Measurements from ENCODE around the gene EFNA3. TPM values are rescaled to one million over a fixed set of nuclear protein-coding genes. Genes with fewer than 3 reads are reported as not detected.

EFNA3 gene
- total RNA-seq, 1 donor from 2014 or later = 6.0 TPM

DNA sequence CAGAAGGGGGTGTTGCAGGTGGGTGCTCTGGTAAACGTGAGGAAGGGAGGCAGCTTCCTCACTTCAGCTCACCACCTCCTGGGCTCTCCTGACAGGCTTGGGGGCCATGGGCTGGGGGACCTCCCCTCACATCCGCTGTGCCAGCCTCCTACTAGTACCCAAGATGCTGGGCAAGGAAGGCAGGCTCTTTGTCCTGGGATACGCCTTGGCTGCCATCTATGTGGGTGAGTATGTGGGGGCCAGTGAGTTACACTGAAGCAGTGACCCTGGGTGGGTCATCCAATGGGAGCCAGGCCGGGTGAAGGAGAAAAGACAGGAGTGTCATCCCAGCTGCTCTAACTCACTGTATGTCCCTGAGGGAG, 39.3 kb upstream of the EFNA3 start:
- H3K27ac Mint-ChIP-seq = no peak overlapping the region
- peaks cover 8% of the 10 kb centered on the region for H3K27me3 Mint-ChIP-seq (ENCODE audit: low read depth)
- H3K4me3 Mint-ChIP-seq (ENCODE audit: low read depth) = no peak overlapping the region
- H3K9me3 Mint-ChIP-seq = no peaks in the 10 kb centered on the region
- DNase-seq (ENCODE audit: low spot score) = no peak
- intact Hi-C loops (cut with micrococcal nuclease) = no loop called here
- peaks cover 3% of the 10 kb centered on the region for H3K4me1 Mint-ChIP-seq (ENCODE audit: low read depth)
- H3K36me3 Mint-ChIP-seq (ENCODE audit: low read depth) = no peaks in the 10 kb centered on the region

DNA sequence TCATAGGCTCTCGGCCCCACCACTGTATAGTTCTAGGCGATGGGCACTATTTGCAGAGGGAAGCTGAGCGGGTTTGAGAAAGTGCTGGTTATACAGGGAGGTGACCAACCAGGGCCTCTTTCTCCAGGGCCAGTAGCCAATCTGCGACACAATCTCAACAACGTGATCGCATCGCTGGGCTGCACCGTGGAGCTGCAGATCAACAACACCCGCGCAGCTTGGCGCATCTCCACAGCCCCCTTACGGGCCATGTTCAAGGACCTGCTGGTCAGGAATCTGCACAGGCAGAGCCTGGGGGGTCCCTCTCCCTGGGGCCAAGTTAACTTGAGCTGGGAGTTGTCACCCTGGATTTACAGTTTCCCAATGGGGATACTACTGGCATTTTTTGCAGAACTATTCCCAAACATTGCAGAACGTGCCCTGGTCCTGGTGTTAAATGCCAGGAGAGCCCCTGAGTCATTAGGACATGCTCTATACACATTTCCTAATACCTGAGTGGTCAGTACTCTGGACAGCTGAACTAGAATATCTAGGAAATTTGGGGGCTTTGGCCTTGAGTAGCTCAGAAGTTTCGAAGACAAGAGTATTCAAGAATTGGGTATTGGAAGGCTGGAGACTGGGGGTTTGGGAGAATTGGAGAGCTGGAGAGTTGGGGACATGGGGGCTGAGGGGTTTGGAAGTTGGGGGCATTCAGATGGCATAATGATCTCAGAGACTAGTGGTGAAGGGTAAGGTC, 38.1 kb upstream of the EFNA3 start:
- Mint-ChIP-seq H3K36me3 (ENCODE audit: low read depth) (no peaks in the 10 kb centered on the region), H3K27ac (no peak overlapping the region), H3K27me3 (ENCODE audit: low read depth) (peaks cover 7% of the 10 kb centered on the region), H3K9me3 (no peaks in the 10 kb centered on the region), H3K4me1 (ENCODE audit: low read depth) (peaks cover 14% of the 10 kb centered on the region), H3K4me3 (ENCODE audit: low read depth) (no peak overlapping the region)
- intact Hi-C loops (cut with micrococcal nuclease) = no loop called here
- DNase-seq (ENCODE audit: low spot score) = no peak

DNA sequence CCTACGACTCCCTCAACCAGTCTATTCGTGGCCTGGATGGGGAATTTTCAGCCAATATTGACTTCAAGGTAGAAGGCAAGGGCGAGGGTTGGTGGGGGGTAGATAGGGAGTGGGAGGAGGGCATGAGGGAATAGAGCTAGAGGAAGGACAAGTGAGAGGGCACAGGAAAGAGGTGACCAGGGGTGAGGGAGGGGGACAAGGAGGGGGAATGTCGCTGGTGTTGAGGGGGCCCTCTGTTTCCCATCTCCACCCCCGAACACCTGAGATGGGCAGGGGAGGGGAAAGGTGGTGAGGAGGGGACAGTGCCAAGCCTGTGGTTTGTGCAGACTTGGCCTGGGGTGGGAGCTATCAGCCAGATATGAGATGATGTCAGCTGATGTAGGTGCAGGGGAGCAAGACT, 35.8 kb upstream of the EFNA3 start:
- no peak overlapping the region for H3K4me3 Mint-ChIP-seq (ENCODE audit: low read depth)
- intact Hi-C loops (cut with micrococcal nuclease) = no loop called here

DNA sequence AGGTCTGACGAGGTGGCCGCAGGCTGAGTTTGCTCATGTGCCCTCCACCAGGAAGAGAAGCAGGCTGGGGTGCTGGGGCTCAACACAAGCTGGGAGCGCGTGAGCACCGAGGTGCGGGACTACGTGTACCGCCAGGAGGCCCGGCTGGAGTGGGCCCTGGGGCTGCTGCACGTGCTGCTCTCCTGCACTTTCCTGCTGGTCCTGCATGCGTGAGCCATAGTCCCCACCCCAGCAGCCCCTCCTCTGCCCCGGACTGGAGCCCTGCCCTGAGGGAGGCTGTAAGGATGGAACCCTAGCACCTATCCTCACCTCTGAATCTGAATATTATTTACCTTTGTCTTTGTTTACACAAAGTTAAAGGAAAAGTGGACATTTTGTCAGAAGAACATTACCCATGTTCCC, 35.3 kb upstream of the EFNA3 start:
- H3K27me3 Mint-ChIP-seq (ENCODE audit: low read depth) = peaks cover 2% of the 10 kb centered on the region
- no peaks in the 10 kb centered on the region for H3K36me3 Mint-ChIP-seq (ENCODE audit: low read depth)
- intact Hi-C loops (cut with micrococcal nuclease) = no loop called here
- H3K27ac Mint-ChIP-seq = no peak overlapping the region
- no peaks in the 10 kb centered on the region for H3K9me3 Mint-ChIP-seq
- H3K4me1 Mint-ChIP-seq (ENCODE audit: low read depth) = peaks cover 15% of the 10 kb centered on the region
- H3K4me3 Mint-ChIP-seq (ENCODE audit: low read depth) = no peak overlapping the region
- no peak for DNase-seq (ENCODE audit: low spot score)

More for the DNA sequence above, 35.8 kb upstream of the EFNA3 start:
- Mint-ChIP-seq H3K27me3 (ENCODE audit: low read depth) (peaks cover 6% of the 10 kb centered on the region), H3K9me3 (no peaks in the 10 kb centered on the region), H3K27ac (no peak overlapping the region), H3K4me1 (ENCODE audit: low read depth) (peaks cover 15% of the 10 kb centered on the region), H3K36me3 (ENCODE audit: low read depth) (no peaks in the 10 kb centered on the region)
- no peak for DNase-seq (ENCODE audit: low spot score)

DNA sequence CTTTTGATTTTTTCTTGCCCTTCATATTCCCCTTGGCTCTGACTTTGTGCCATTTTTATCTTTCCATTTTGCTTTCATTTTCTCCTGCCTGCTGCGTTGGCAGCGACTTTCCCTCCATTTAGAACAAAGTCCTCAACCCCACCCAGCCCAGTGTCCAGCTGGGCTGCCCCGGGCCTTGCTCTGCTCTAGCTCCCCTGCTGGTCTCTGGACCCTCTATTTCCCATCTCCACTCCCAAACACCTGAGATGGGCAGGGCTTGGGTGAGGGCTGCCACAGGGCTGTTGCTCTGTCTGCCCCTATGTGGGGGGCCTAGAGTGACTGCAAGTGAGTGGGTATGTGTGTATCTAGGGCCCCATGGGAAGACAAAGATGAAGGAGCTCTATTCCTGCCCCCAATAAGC, 34.8 kb upstream of the EFNA3 start:
- no peaks in the 10 kb centered on the region for H3K27me3 Mint-ChIP-seq (ENCODE audit: low read depth)
- intact Hi-C loops (cut with micrococcal nuclease) = loop anchor here (2.0 kb wide), 1 partner anchor 17 kb away; no protein-coding TSS in a partner anchor
- H3K4me3 Mint-ChIP-seq (ENCODE audit: low read depth) = no peak overlapping the region
- H3K9me3 Mint-ChIP-seq = no peaks in the 10 kb centered on the region
- no peaks in the 10 kb centered on the region for H3K36me3 Mint-ChIP-seq (ENCODE audit: low read depth)
- peaks cover 15% of the 10 kb centered on the region for H3K4me1 Mint-ChIP-seq (ENCODE audit: low read depth)
- H3K27ac Mint-ChIP-seq = no peak overlapping the region
- no peak for DNase-seq (ENCODE audit: low spot score)

DNA sequence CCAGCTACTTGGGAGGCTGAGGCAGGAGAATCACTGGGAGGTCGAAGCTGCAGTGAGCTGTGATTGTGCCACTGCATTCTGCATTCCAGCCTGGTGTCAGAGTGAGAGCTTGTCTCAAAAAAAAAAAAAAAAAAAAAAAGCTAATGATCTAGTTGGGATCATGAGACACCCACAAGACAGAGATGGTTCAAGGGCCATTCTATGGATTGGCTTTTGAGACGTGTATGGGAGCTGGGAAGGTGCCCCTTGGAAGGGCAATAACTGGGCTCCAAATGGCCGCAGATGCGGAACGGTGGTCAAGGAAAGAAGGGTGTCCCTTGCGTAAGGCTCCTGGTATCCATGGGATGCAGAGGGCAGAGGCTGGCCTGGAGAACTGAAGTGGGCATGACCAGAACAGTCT, 34.3 kb upstream of the EFNA3 start:
- Mint-ChIP-seq H3K36me3 (ENCODE audit: low read depth) (no peaks in the 10 kb centered on the region), H3K4me1 (ENCODE audit: low read depth) (peaks cover 12% of the 10 kb centered on the region), H3K27ac (no peak overlapping the region), H3K9me3 (no peaks in the 10 kb centered on the region), H3K4me3 (ENCODE audit: low read depth) (no peak overlapping the region), H3K27me3 (ENCODE audit: low read depth) (no peaks in the 10 kb centered on the region)
- intact Hi-C loops (cut with micrococcal nuclease) = loop anchor here (2.0 kb wide), 1 partner anchor 16 kb away; no protein-coding TSS in a partner anchor
- no peak for DNase-seq (ENCODE audit: low spot score)

DNA sequence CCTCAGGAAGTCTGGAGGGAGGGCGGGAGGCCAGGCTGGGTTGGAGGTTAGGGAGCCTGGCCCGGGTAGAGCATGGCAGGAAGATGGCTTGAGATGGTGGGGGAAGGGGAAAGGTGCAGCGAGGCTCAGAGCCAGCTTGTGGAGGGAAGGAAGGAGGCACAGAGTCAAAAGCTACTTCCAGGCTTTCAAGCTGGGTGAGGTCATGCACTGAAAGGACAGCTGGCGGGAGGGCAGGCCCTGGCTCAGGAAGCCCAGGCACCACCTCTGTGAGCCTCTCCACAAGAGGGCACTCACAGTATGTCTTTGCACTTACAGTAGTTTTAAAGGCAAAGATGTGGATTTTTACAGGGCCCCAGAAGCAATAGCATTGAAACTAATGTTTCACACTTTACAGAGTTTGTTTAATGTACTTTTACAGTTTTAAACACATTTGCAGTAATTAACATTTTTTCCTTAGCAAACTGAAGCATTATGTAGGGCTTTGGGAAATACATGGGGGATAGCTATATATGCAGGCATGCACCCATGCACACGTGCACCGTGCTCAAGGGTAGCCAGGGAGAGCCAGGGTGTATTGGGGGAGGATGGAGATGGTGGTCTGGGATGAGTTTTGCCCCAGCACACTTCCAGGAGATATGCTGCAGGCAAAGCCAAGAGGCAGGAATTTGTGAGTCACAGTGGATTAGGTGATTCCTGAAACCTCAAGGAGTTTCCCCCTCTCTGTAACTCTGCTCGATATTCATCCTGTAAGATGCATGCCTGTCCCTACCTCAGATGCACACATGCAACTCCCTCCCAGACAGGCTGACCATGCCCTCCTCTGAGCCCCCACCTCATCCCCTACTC, 33.6 kb upstream of the EFNA3 start:
- H3K4me3 Mint-ChIP-seq (ENCODE audit: low read depth) = no peak overlapping the region
- H3K9me3 Mint-ChIP-seq = no peaks in the 10 kb centered on the region
- no peaks in the 10 kb centered on the region for H3K27me3 Mint-ChIP-seq (ENCODE audit: low read depth)
- peaks cover 17% of the 10 kb centered on the region for H3K4me1 Mint-ChIP-seq (ENCODE audit: low read depth)
- intact Hi-C loops (cut with micrococcal nuclease) = loop anchor here (2.0 kb wide), 1 partner anchor 16 kb away; no protein-coding TSS in a partner anchor
- H3K27ac Mint-ChIP-seq = peak overlapping the region; percentile 44
- H3K36me3 Mint-ChIP-seq (ENCODE audit: low read depth) = no peaks in the 10 kb centered on the region
- peak; percentile 51 for DNase-seq (ENCODE audit: low spot score)

DNA sequence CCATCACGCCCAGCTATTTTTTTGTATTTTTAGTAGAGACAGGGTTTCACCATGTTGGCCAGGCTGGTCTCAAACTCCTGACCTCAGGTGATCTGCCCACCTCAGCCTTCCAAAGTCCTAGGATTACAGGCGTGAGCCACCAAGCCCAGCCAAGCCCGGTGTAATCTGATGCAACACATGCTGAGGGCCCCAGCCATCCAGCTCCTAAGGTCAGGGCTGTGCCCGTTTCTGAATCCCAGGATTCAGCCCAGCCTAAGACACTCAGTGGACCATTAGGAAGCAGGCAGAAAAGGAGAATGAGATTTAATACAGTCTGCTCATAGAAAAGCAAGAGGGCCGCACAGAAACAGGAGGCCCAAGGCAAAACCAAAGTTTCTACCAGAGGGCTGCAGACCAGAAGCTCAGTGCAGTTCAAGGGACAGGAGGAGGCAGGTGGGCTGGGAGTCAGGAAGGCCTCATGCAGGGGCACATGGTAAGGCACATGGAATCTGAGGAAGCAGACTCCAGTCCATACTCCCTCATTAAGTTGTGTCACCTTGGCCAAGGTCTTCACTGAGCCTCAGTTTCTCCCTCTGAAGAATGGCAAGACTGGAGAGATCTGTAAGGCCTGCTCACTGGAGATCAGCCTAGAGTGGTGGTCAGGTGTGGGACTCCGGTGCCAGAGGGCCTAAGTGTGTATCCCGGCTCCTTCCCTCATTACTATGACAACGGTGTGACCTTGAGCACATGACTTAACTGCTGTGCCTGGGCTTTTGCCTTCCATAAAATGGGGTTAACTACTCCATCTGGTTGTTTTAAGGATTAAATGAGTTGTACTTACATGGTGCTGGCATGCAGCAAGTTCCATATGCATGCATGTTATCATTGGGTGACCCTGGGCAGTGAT, 29.9 kb upstream of the EFNA3 start:
- Mint-ChIP-seq H3K4me3 (ENCODE audit: low read depth) (no peak overlapping the region), H3K4me1 (ENCODE audit: low read depth) (peaks cover 36% of the 10 kb centered on the region), H3K9me3 (no peaks in the 10 kb centered on the region), H3K27ac (peak overlapping the region; percentile 18), H3K27me3 (ENCODE audit: low read depth) (no peaks in the 10 kb centered on the region), H3K36me3 (ENCODE audit: low read depth) (no peaks in the 10 kb centered on the region)
- intact Hi-C loops (cut with micrococcal nuclease) = no loop called here
- no peak for DNase-seq (ENCODE audit: low spot score)

DNA sequence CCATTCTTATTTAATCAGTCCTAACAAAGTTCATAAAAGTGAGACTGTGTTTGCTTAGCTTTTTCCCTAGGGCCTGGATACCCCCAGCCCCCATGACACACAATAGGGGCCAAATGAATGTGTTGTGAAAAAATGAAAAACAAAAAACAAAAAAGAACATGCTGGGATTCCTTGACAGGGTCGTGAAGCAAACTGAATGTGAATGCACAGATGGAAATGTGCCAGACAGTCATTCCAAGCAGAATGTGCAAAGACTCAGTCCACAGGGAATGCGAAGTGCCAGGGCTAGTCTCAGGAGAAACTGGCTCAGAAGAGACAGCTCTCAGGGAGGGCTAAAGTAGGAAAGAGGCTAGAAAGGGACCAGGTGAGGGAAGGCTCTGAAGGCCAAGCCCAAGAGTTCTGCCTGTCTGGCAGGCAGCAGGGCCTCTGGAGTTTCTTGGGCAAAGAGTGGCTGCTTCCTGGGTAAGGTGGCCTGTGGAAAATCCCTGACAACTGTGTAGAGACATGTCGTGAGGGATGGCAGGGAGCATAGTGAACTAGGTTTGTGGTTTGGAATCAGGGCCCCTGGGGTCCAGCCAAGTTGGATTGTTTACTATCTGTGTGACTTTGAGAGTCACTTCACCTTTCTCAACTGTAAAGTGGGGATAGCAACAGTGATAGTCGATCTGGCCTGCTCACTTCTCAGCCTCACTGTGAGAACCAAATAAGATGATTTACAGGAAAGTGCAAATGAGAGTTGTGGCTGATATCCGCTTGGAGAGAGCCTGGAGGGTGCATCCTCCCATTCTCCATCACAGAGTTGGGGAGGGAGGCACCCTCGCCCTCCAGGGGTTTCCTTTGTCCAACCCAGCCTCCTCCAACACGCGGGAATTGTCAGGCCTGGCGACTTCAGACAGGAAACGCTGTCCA, 28.7 kb upstream of the EFNA3 start:
- Mint-ChIP-seq H3K27me3 (ENCODE audit: low read depth) (no peaks in the 10 kb centered on the region), H3K9me3 (no peaks in the 10 kb centered on the region), H3K27ac (peak overlapping the region; percentile 79), H3K36me3 (ENCODE audit: low read depth) (no peaks in the 10 kb centered on the region), H3K4me3 (ENCODE audit: low read depth) (peak overlapping the region; percentile 84), H3K4me1 (ENCODE audit: low read depth) (peaks cover 30% of the 10 kb centered on the region)
- intact Hi-C loops (cut with micrococcal nuclease) = loop anchor here (1.0 kb wide), 1 partner anchor 13 kb away; the partner anchor contains the start of gene EFNA4
- no peak for DNase-seq (ENCODE audit: low spot score)

DNA sequence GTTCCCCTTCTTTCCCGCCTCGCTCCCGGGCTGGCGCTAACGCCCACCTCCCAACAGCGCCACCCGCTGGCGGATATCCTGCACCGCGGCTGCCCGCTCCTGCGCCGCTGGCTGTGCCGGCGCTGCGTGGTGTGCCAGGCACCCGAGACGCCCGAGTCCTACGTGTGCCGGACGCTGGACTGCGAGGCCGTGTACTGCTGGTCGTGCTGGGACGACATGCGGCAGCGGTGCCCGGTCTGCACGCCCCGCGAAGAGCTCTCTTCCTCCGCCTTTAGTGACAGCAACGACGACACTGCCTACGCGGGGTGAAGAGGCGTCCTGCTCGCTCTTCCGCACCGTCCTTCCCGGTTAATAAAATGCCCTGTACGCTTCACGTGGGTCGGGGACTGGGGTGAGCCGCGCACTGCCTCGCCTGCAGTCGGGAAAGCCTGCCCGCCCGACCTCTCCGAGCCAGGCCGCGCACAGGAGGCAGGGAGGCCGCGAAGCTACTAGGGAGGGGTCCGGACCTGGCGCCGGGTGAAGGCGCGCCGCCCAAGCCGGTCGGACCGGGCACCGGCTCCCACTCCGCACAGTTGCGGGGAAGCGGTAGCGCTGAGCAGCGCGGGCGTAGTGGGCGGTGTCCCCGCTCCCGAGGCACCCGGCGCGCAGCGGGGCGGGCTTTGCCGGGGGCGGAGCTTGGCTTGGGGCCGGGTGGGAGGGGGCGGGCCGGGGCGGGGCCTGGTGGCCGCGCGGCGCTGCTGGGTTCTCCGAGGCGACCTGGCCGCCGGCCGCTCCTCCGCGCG, 27.9 kb upstream of the EFNA3 start, which contains the start of gene ADAM15:
Gene ADAM15, plus strand, starts transcription at position 757 of the 782 bp plus-strand sequence. CDS start 71 bp downstream, outside the sequence.
- peak; percentile 75 for DNase-seq (ENCODE audit: low spot score)
- peaks cover 4% of the 10 kb centered on the region for H3K36me3 Mint-ChIP-seq (ENCODE audit: low read depth)
- intact Hi-C loops (cut with micrococcal nuclease) = loop anchor here (1.0 kb wide), 2 partner anchors 13 to 34 kb away; partner anchors contain the start of gene EFNA4
- H3K4me1 Mint-ChIP-seq (ENCODE audit: low read depth) = peaks cover 24% of the 10 kb centered on the region
- peak within 1 kb of the TSS; percentile 79 for H3K27ac Mint-ChIP-seq
- no peaks in the 10 kb centered on the region for H3K9me3 Mint-ChIP-seq
- H3K4me3 Mint-ChIP-seq (ENCODE audit: low read depth) = peak within 1 kb of the TSS; percentile 84
- no peaks in the 10 kb centered on the region for H3K27me3 Mint-ChIP-seq (ENCODE audit: low read depth)

DNA sequence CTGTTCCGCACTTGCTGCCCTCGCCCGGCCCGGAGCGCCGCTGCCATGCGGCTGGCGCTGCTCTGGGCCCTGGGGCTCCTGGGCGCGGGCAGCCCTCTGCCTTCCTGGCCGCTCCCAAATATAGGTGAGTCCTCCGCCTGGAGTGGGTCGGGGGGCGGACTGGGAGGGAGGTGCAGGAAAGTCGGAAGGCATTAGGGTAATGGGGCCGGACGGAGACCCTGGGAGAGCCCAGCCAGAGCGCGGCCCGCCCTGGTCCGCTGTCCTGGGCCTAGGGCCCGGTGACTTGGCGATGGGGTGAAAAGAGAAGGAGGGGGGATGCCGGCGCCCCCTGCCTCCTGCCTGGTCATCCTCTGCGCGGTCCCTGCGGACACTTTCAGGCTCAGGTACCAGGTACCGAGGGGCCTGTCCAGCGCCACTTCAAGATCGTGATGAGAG, 27.3 kb upstream of the EFNA3 start:
- Mint-ChIP-seq H3K36me3 (ENCODE audit: low read depth) (peaks cover 8% of the 10 kb centered on the region), H3K27ac (no peak overlapping the region), H3K4me3 (ENCODE audit: low read depth) (peak overlapping the region; percentile 79), H3K9me3 (no peaks in the 10 kb centered on the region), H3K27me3 (ENCODE audit: low read depth) (no peaks in the 10 kb centered on the region), H3K4me1 (ENCODE audit: low read depth) (peaks cover 24% of the 10 kb centered on the region)
- intact Hi-C loops (cut with micrococcal nuclease) = loop anchor here (1.0 kb wide), 1 partner anchor 33 kb away; no protein-coding TSS in a partner anchor
- no peak for DNase-seq (ENCODE audit: low spot score)

Measured in activated T-helper 2 cell treated with anti-CD3 and anti-CD28 coated beads, Interferon-gamma antibody, Interleukin-2, Interleukin-4, amounts not matched to agents 10 μg/mL and 5 μg/mL and 100 μg/mL, durations not matched to agents 14 hours and 24 hours and 36 hours (primary cell).